Measurements from ENCODE around the gene MCIDAS. TPM values are rescaled to one million over a fixed set of nuclear protein-coding genes. Genes with fewer than 3 reads are reported as not detected.

The MCIDAS gene
- total RNA-seq, 4 donors from 2014 or later, result not detected

GRCh38 chr5:55173687-55174230 is 53.4 kb downstream of the MCIDAS start:
- DNase-seq (ENCODE audit: low spot score), result no peak
- no peak for ATAC-seq (ENCODE audit: low FRiP score)
- no peak for TF ChIP-seq CTCF (IDR thresholded peaks at IDR 0.05)

- no peak for TF ChIP-seq CTCF (IDR thresholded peaks at IDR 0.05)
- DNase-seq (ENCODE audit: low spot score) (peak; percentile 37), ATAC-seq (ENCODE audit: low FRiP score) (peak; percentile 96)
These were observed 54.0 kb downstream of the MCIDAS start, which contains the start of gene CDC20B for GRCh38 chr5:55172937-55173686. Gene CDC20B, minus strand, starts transcription at chr5:55173177. Its CDS starts 177 bp downstream, at chr5:55173000.

- TF ChIP-seq CTCF (IDR thresholded peaks at IDR 0.05), result peak in 1 of 3 donors; percentile 69
- DNase-seq (ENCODE audit: low spot score), result no peak
- peak; percentile 72 for ATAC-seq (ENCODE audit: low FRiP score)
These were observed 54.8 kb downstream of the MCIDAS start for GRCh38 chr5:55172051-55172899.

GRCh38 chr5:55171471-55171870 is 55.6 kb downstream of the MCIDAS start:
- TF ChIP-seq CTCF (IDR thresholded peaks at IDR 0.05), result no peak
- ATAC-seq (ENCODE audit: low FRiP score) (no peak), DNase-seq (ENCODE audit: low spot score) (no peak)

Small RNAs within 50 kb of the gene (small RNA-seq; reads per million reads assigned to genes)
- gene MIR449A (not detected), gene MIR449B (not detected), gene MIR449C (not detected)

Other genes with a start within 250 kb of the MCIDAS start
- under 1 TPM in 1 of 4 donors, not detected in 3; 0.36 TPM for gene ESM1, start 241.7 kb downstream of the MCIDAS start, total RNA-seq
- gene GZMK, start 203.1 kb downstream of the MCIDAS start, total RNA-seq, result 1 to 10 TPM in 3 of 4 donors, not detected in 1; 2.7 to 4.4 (median 3.1) TPM
- 1 to 10 TPM in 2 of 4 donors, under 1 TPM in 1, not detected in 1; 0.96 to 4.8 (median 1.8) TPM for gene GZMA, start 124.7 kb downstream of the MCIDAS start, total RNA-seq
- gene GPX8, start 67.1 kb downstream of the MCIDAS start, total RNA-seq, result 10 to 100 TPM in 3 of 4 donors, 1 to 10 TPM in 1; 9.5 to 30.9 (median 17.7) TPM
- not detected for gene CDC20B, start 54.1 kb downstream of the MCIDAS start, total RNA-seq
- not detected for gene CCNO, start 6.3 kb upstream of the MCIDAS start, total RNA-seq
- gene DHX29, start 80.4 kb upstream of the MCIDAS start, total RNA-seq, result 10 to 100 TPM; 23.0 to 29.2 (median 25.7) TPM
- 100 to 1,000 TPM in 1 of 4 donors, 10 to 100 TPM in 3; 82.5 to 102 (median 86.1) TPM for gene MTREX, start 80.7 kb upstream of the MCIDAS start, total RNA-seq

All from omental fat pad (tissue), 4 donors.